SK-N-SH treated with all-trans-retinoic acid at 6 μM for 48 hours (cell line): ENCODE measurements around the gene NOTO.

ENCODE experiments used
- ATAC-seq: fragments of 200-7000 bp; cut with Tn5 transposase; 3 replicates; pipeline ENCODE4 v1.9.1; 2020; ENCODE audit warnings: mild to moderate bottlenecking, moderate library complexity
- ARNTL ChIP-seq: fragments of 450-650 bp; formaldehyde crosslinking; IDR thresholded peaks from 2 replicates; pipeline ENCODE4 v1.5.0; 2020; ENCODE audit warnings: low read depth, mild to moderate bottlenecking, moderate library complexity, borderline replicate concordance
- BACH2 ChIP-seq: fragments of 250-450 bp; sonication (Bioruptor Pico); IDR thresholded peaks from 2 replicates; pipeline ENCODE4 v1.9.0; 2021; ENCODE audit warnings: mild to moderate bottlenecking, borderline replicate concordance
- CREB5 ChIP-seq: fragments of 250-450 bp; sonication (Bioruptor Pico); IDR thresholded peaks from 2 replicates; pipeline ENCODE4 v1.5.1; 2020; ENCODE audit warnings: low read depth, mild to moderate bottlenecking, moderate library complexity
- CSDC2 ChIP-seq: fragments of 250-450 bp; sonication (Bioruptor Pico); IDR thresholded peaks from 2 replicates; pipeline ENCODE4 v1.5.0; 2020; ENCODE audit warnings: mild to moderate bottlenecking, moderate library complexity
- ESRRG ChIP-seq: fragments of 250-450 bp; sonication (Bioruptor Pico); IDR thresholded peaks from 2 replicates; pipeline ENCODE4 v1.6.1; 2021; ENCODE audit warnings: mild to moderate bottlenecking
- GLIS3 ChIP-seq: fragments of 250-450 bp; sonication (Bioruptor Pico); IDR thresholded peaks from 2 replicates; pipeline ENCODE4 v1.5.0; 2020; ENCODE audit warnings: mild to moderate bottlenecking, moderate library complexity
- OSR1 ChIP-seq: fragments of 250-450 bp; sonication (Bioruptor Pico); IDR thresholded peaks from 2 replicates; pipeline ENCODE4 v1.8.0; 2022; ENCODE audit warnings: moderate library complexity, mild to moderate bottlenecking, inconsistent platforms
- PATZ1 ChIP-seq: fragments of 250-450 bp; sonication (Bioruptor Pico); IDR thresholded peaks from 2 replicates; pipeline ENCODE4 v1.8.0; 2020; ENCODE audit warnings: mild to moderate bottlenecking, moderate library complexity, borderline replicate concordance
- PPARA ChIP-seq: fragments of 250-450 bp; sonication (Bioruptor Pico); IDR thresholded peaks from 2 replicates; pipeline ENCODE4 v1.5.0; 2020; ENCODE audit warnings: mild to moderate bottlenecking, borderline replicate concordance
- RARB ChIP-seq: fragments of 250-450 bp; sonication (Bioruptor Pico); IDR thresholded peaks from 2 replicates; pipeline ENCODE4 v1.8.0; 2021; ENCODE audit warnings: mild to moderate bottlenecking, moderate library complexity
- SNAI2 ChIP-seq: fragments of 250-450 bp; sonication (Bioruptor Pico); IDR thresholded peaks from 2 replicates; pipeline ENCODE4 v1.5.0; 2020; ENCODE audit warnings: mild to moderate bottlenecking, moderate library complexity
- TCF4 ChIP-seq: fragments of 250-450 bp; sonication (Bioruptor Pico); IDR thresholded peaks from 2 replicates; pipeline ENCODE4 v1.8.0; 2021; ENCODE audit warnings: mild to moderate bottlenecking, moderate library complexity, borderline replicate concordance
- TOX ChIP-seq: fragments of 250-450 bp; sonication (Bioruptor Pico); IDR thresholded peaks from 2 replicates; pipeline ENCODE4 v1.8.0; 2021; ENCODE audit warnings: mild to moderate bottlenecking, moderate library complexity, borderline replicate concordance
- TSHZ2 ChIP-seq: fragments of 250-450 bp; sonication (Bioruptor Pico); IDR thresholded peaks from 2 replicates; pipeline ENCODE4 v1.5.0; 2020; ENCODE audit warnings: mild to moderate bottlenecking, moderate library complexity
- ZC3H10 ChIP-seq: fragments of 250-450 bp; sonication (Bioruptor Pico); IDR thresholded peaks from 2 replicates; pipeline ENCODE4 v1.5.1; 2021; ENCODE audit warnings: mild to moderate bottlenecking, moderate library complexity
- ZFP3 ChIP-seq: fragments of 250-450 bp; sonication (Bioruptor Pico); IDR thresholded peaks from 2 replicates; pipeline ENCODE4 v1.5.0; 2020; ENCODE audit warnings: mild to moderate bottlenecking, moderate library complexity
- ZFP30 ChIP-seq: fragments of 450-650 bp; formaldehyde crosslinking; IDR thresholded peaks from 2 replicates; pipeline ENCODE4 v1.5.0; 2022; ENCODE audit warnings: mild to moderate bottlenecking, moderate library complexity
- ZNF565 ChIP-seq: fragments of 450-650 bp; formaldehyde crosslinking; conservative IDR thresholded peaks from 2 replicates; pipeline ENCODE4 v1.5.0; 2020; ENCODE audit warnings: low read depth, mild to moderate bottlenecking, moderate library complexity
- ZNF70 ChIP-seq: fragments of 450-650 bp; formaldehyde crosslinking; IDR thresholded peaks from 2 replicates; pipeline ENCODE4 v1.5.0; 2020; ENCODE audit warnings: mild to moderate bottlenecking, moderate library complexity
- ZNF8 ChIP-seq: fragments of 450-650 bp; formaldehyde crosslinking; IDR thresholded peaks from 2 replicates; pipeline ENCODE4 v1.5.0; 2020; ENCODE audit warnings: mild to moderate bottlenecking, moderate library complexity
- TF ChIP-seq, protein P1 (sequence below): fragments of 250-450 bp; sonication (Bioruptor Pico); IDR thresholded peaks from 2 replicates; pipeline ENCODE4 v1.5.1; 2021; ENCODE audit warnings: mild to moderate bottlenecking, moderate library complexity
- TF ChIP-seq, protein P2 (sequence below): fragments of 250-450 bp; sonication (Bioruptor Pico); IDR thresholded peaks from 2 replicates; pipeline ENCODE4 v1.8.0; 2021; ENCODE audit warnings: low read depth, mild to moderate bottlenecking, moderate library complexity, borderline replicate concordance

The NOTO gene

GRCh38 chr2:73172963-73173362 lies 29.4 kb upstream of the NOTO start:
- ATAC-seq: no peak
- TF ChIP-seq PATZ1 (no peak), ZNF565 (no peak), TOX (no peak), ESRRG (CRISPR knock-in tag) (no peak), PPARA (CRISPR knock-in tag) (no peak), BACH2 (CRISPR knock-in tag) (no peak), SNAI2 (CRISPR knock-in tag) (no peak), ZFP3 (no peak), CREB5 (CRISPR knock-in tag) (no peak), ZC3H10 (CRISPR knock-in tag) (no peak), ZNF8 (CRISPR knock-in tag) (no peak), ZFP30 (no peak), TSHZ2 (CRISPR knock-in tag) (no peak), OSR1 (CRISPR knock-in tag) (no peak), CSDC2 (CRISPR knock-in tag) (no peak)
- TF ChIP-seq, protein P1, sequence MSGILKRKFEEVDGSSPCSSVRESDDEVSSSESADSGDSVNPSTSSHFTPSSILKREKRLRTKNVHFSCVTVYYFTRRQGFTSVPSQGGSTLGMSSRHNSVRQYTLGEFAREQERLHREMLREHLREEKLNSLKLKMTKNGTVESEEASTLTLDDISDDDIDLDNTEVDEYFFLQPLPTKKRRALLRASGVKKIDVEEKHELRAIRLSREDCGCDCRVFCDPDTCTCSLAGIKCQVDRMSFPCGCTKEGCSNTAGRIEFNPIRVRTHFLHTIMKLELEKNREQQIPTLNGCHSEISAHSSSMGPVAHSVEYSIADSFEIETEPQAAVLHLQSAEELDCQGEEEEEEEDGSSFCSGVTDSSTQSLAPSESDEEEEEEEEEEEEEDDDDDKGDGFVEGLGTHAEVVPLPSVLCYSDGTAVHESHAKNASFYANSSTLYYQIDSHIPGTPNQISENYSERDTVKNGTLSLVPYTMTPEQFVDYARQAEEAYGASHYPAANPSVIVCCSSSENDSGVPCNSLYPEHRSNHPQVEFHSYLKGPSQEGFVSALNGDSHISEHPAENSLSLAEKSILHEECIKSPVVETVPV (CRISPR knock-in tag): no peak
- TF ChIP-seq, protein P2, sequence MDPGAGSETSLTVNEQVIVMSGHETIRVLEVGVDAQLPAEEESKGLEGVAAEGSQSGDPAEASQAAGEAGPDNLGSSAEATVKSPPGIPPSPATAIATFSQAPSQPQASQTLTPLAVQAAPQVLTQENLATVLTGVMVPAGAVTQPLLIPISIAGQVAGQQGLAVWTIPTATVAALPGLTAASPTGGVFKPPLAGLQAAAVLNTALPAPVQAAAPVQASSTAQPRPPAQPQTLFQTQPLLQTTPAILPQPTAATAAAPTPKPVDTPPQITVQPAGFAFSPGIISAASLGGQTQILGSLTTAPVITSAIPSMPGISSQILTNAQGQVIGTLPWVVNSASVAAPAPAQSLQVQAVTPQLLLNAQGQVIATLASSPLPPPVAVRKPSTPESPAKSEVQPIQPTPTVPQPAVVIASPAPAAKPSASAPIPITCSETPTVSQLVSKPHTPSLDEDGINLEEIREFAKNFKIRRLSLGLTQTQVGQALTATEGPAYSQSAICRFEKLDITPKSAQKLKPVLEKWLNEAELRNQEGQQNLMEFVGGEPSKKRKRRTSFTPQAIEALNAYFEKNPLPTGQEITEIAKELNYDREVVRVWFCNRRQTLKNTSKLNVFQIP (CRISPR knock-in tag): no peak

GRCh38 chr2:73173781-73174180 lies 28.6 kb upstream of the NOTO start:
- no peak for TF ChIP-seq ZC3H10 (CRISPR knock-in tag)
- ATAC-seq: no peak

DNA sequence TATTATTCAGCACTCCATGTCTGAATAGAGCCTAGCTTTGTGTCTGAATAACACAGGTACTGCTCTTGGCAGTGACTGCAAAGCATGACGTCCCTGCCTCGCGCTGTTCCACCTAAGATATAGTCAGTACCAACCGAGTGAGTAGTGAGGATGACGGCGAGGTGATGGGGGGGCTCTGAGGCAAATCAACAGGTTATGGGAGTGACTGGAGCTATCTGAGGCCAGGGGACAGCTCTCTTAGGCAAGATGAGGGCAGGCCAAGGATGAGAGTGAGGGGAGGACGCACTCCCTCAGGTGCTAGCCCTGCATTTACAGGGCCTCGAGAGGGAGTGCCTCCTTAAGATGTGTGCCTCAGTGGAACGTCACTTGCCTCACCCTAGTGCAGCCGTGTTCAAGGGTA lies 28.1 kb upstream of the NOTO start:
- TF ChIP-seq GLIS3 (no peak), SNAI2 (CRISPR knock-in tag) (no peak), PPARA (CRISPR knock-in tag) (no peak), PATZ1 (no peak), TSHZ2 (CRISPR knock-in tag) (no peak), TCF4 (no peak), RARB (CRISPR knock-in tag) (no peak), ZFP3 (no peak), OSR1 (CRISPR knock-in tag) (no peak), ZNF70 (no peak), ARNTL (no peak)
- ATAC-seq: no peak
